Endothelial cell of umbilical vein (primary cell): ENCODE measurements around the gene MYOCD. TPM values are rescaled to one million over a fixed set of nuclear protein-coding genes. Genes with fewer than 3 reads are reported as not detected.

Experiments used
- BruUV-seq: library from RNA; stranded (reverse); fragments of 400-500 nt; replicated peaks from 2 replicates; lab custom pipeline; 2021; lab: Mats Ljungman, UMichigan
- CTCF ChIA-PET: fragments of 300-600, 350-600 bp; sonication (Branson Sonifier 250); formaldehyde crosslinking; loops from one replicate; lab custom pipeline; 2021; ENCODE audit warnings: antibody characterized with exemption, inconsistent platforms; lab: Charles Lee
- POLR2A ChIA-PET: fragments of 300-600, 350-600 bp; sonication (Branson Sonifier 250); formaldehyde crosslinking; loops from one replicate; lab custom pipeline; 2021; ENCODE audit warnings: antibody characterized with exemption, inconsistent platforms; lab: Charles Lee
- DNase-seq: peaks from one replicate; pipeline ENCODE4 v3.0.0-alpha.2; 2011; ENCODE audit warnings: low read depth, low spot score
- FAIRE-seq: peaks from 2 replicates; lab custom pipeline; 2011; peaks lifted over from hg19 to GRCh38; lab: Jason Lieb, UNC
- H2AFZ ChIP-seq: 2 replicates; pipeline ENCODE4 v1.6.0; 2012; ENCODE audit warnings: low read depth, low read length, control low read depth, inconsistent platforms
- H3K27ac ChIP-seq: 2 replicates; pipeline ENCODE4 v1.5.1; 2011; ENCODE audit warnings: low read depth, mild to moderate bottlenecking, control low read depth, low read length, moderate library complexity; ENCODE audit not compliant: insufficient read depth
- H3K27me3 ChIP-seq, 2 experiments: 2 replicates each; pipeline versions ENCODE4 v1.6.0 to v1.6.1; 2011; ENCODE audit warnings: low read length in 2 of 2, mixed read lengths in 1 of 2; ENCODE audit not compliant: control insufficient read depth in 2 of 2, insufficient read depth in 2 of 2
- H3K36me3 ChIP-seq, 2 experiments: 2 replicates in 1 of 2; 3 replicates in 1 of 2; pipeline ENCODE4 v1.5.1; 2011; ENCODE audit warnings: low read length in 2 of 2, mild to moderate bottlenecking in 1 of 2, moderate library complexity in 1 of 2; ENCODE audit not compliant: control insufficient read depth in 2 of 2, insufficient read depth in 2 of 2; ENCODE audit errors: extremely low read depth in 1 of 2
- H3K4me1 ChIP-seq: 3 replicates; pipeline ENCODE4 v1.5.1; 2011; ENCODE audit warnings: mild to moderate bottlenecking, low read length; ENCODE audit not compliant: control insufficient read depth, insufficient read depth; ENCODE audit errors: extremely low read depth
- H3K4me2 ChIP-seq: 2 replicates; pipeline ENCODE4 v1.6.1; 2011; ENCODE audit warnings: low read length, control low read depth, mixed read lengths; ENCODE audit not compliant: insufficient read depth
- H3K4me3 ChIP-seq, 3 experiments: fragments of 200-600 bp in 1 of 3; sonication (generic), shearing (Covaris generic) in 1 of 3; replicated peaks in 1 of 3; 2 replicates each; pipeline ENCODE4 v1.5.1; 2011 to 2016; ENCODE audit warnings: control low read depth in 3 of 3, low read length in 3 of 3, mild to moderate bottlenecking in 2 of 3, inconsistent platforms in 1 of 3, low read depth in 1 of 3, moderate library complexity in 1 of 3; ENCODE audit not compliant: insufficient read depth in 1 of 3
- H3K79me2 ChIP-seq: 2 replicates; pipeline ENCODE4 v1.6.0; 2012; ENCODE audit warnings: low read length, inconsistent platforms; ENCODE audit not compliant: control insufficient read depth, insufficient read depth
- H3K9ac ChIP-seq: replicated peaks from 2 replicates; pipeline ENCODE3; 2011; ENCODE audit warnings: low read length, control low read depth; ENCODE audit not compliant: insufficient read depth; ENCODE audit errors: extremely low read depth
- H3K9me1 ChIP-seq: replicated peaks from 3 replicates; pipeline ENCODE4 v1.6.0; 2011; ENCODE audit warnings: mild to moderate bottlenecking, low read length; ENCODE audit not compliant: control insufficient read depth, insufficient read depth; ENCODE audit errors: extremely low read depth
- H3K9me3 ChIP-seq: replicated peaks from 2 replicates; pipeline ENCODE4 v1.5.1; 2012; ENCODE audit warnings: low read length, inconsistent platforms; ENCODE audit not compliant: control insufficient read depth, insufficient read depth
- H4K20me1 ChIP-seq: replicated peaks from 2 replicates; pipeline ENCODE3; 2011; ENCODE audit warnings: mild to moderate bottlenecking, low read length; ENCODE audit not compliant: control insufficient read depth, insufficient read depth; ENCODE audit errors: extremely low read depth
- EZH2 ChIP-seq: IDR thresholded peaks from 2 replicates; pipeline ENCODE4 v1.6.1; 2012; ENCODE audit warnings: borderline replicate concordance, low read depth, mild to moderate bottlenecking, moderate library complexity, low read length, inconsistent platforms; ENCODE audit not compliant: severe bottlenecking
- FOS ChIP-seq: IDR thresholded peaks from 2 replicates; pipeline ENCODE4 v1.6.1; 2011; ENCODE audit warnings: mild to moderate bottlenecking, low read length, moderate library complexity, borderline replicate concordance; ENCODE audit not compliant: insufficient read depth
- GATA2 ChIP-seq: IDR thresholded peaks from 2 replicates; pipeline ENCODE4 v1.7.0; 2011; ENCODE audit warnings: low read depth, mild to moderate bottlenecking, moderate library complexity, mixed read lengths, low read length; ENCODE audit not compliant: insufficient read length, insufficient read depth
- JUN ChIP-seq: IDR thresholded peaks from 2 replicates; pipeline ENCODE4 v1.6.1; 2011; ENCODE audit warnings: borderline replicate concordance, low read depth; ENCODE audit not compliant: insufficient read length, insufficient read depth
- MAX ChIP-seq: IDR thresholded peaks from 2 replicates; pipeline ENCODE4 v1.6.1; 2011; ENCODE audit not compliant: insufficient read depth, insufficient read length
- MYC ChIP-seq: IDR thresholded peaks from one replicate; pipeline ENCODE4 v1.6.1; 2011; ENCODE audit warnings: mild to moderate bottlenecking, low read depth, low read length
- POLR2A ChIP-seq: IDR thresholded peaks from 2 replicates; pipeline ENCODE4 v1.6.1; 2012; ENCODE audit warnings: low read depth, mild to moderate bottlenecking, control low read depth, low read length
- POLR2AphosphoS5 ChIP-seq: IDR thresholded peaks from 2 replicates; pipeline ENCODE4 v1.6.1; 2012; ENCODE audit warnings: low read depth, mild to moderate bottlenecking, control low read depth, low read length, moderate library complexity; ENCODE audit not compliant: insufficient read depth
- dilution Hi-C: fragments of 300-500 bp; cut with MboI; formaldehyde crosslinking; loops from one replicate; pipeline ENCODE4 v1.15.0; 2019; ENCODE audit warnings: low sequenced_read_pairs; ENCODE audit not compliant: extremely low pct_ligation_motif_present
- intact Hi-C: fragments of 100-400 bp; cut with micrococcal nuclease; formaldehyde crosslinking; loops from one replicate; pipeline ENCODE4 v1.10.0; 2022
- polyA plus RNA-seq, 4 experiments: library from polyadenylated mRNA; depleted of rRNA in 3 of 4; stranded (reverse) in 3 of 4; unstranded in 1 of 4; fragments of >200 nt; gene quantifications; 2 replicates each; pipeline versions ENCODE4 v1.2.1 to v1.2.3, GENCODE V29; 2011 to 2012; ENCODE audit warnings: missing spikeins in 1 of 4
- total RNA-seq: library from RNA; stranded (reverse); gene quantifications from 2 replicates; pipeline ENCODE4 v1.2.3, GENCODE V29; 2021
- TF ChIP-seq, protein P1 (sequence below), 2 donors: IDR thresholded peaks; 1 replicate in 1 of 2; 2 replicates in 1 of 2; pipeline ENCODE4 v1.5.1; 2011; ENCODE audit warnings: low read length in 2 of 2, mild to moderate bottlenecking in 2 of 2, moderate library complexity in 2 of 2, control low read depth in 1 of 2, inconsistent platforms in 1 of 2, low read depth in 1 of 2; ENCODE audit not compliant: insufficient read depth in 1 of 2; ENCODE audit errors: extremely low read depth in 1 of 2

Gene MYOCD
- total and polyA plus RNA-seq, 2 donors (not counting 3 experiments of a cell fraction or from before 2014, with no cell fraction given), result not detected

DNA sequence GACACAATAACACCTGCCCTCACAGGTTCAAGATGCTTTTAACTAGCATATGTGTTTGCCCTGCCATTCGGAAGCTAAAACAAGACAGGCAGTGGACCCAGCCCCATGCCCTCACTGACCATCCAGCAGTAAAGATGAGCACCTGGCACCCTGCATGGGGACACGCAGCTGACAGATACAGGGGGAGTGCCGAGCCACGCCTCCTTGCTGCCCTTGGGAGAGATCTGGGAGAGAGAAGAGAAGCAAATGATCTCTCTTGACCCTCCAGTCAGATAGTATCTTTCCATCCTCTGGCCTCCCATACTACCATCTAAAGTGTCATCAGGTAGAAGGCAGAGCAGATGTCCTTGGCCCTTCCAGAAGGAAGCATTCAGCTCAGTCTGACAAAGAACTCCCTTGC lies 40.6 kb upstream of the MYOCD start:
- dilution Hi-C loops (no loop called here), intact Hi-C loops (no loop called here)
- no peak overlapping the region for H3K4me2 ChIP-seq
- TF ChIP-seq POLR2AphosphoS5 (no peak), JUN (no peak), EZH2 (no peak), POLR2A (no peak), MYC (no peak), GATA2 (no peak), MAX (no peak), FOS (no peak)
- TF ChIP-seq, protein P1, sequence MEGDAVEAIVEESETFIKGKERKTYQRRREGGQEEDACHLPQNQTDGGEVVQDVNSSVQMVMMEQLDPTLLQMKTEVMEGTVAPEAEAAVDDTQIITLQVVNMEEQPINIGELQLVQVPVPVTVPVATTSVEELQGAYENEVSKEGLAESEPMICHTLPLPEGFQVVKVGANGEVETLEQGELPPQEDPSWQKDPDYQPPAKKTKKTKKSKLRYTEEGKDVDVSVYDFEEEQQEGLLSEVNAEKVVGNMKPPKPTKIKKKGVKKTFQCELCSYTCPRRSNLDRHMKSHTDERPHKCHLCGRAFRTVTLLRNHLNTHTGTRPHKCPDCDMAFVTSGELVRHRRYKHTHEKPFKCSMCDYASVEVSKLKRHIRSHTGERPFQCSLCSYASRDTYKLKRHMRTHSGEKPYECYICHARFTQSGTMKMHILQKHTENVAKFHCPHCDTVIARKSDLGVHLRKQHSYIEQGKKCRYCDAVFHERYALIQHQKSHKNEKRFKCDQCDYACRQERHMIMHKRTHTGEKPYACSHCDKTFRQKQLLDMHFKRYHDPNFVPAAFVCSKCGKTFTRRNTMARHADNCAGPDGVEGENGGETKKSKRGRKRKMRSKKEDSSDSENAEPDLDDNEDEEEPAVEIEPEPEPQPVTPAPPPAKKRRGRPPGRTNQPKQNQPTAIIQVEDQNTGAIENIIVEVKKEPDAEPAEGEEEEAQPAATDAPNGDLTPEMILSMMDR (IDR thresholded peaks at IDR 0.05; ENCODE audit: extremely low read depth in 1 of 2, insufficient read depth in 1 of 2, low read depth in 1 of 2, low read length in 2 of 2), result no peak
- DNase-seq (no peak), FAIRE-seq (no peak)
- H3K27me3 ChIP-seq, result no peaks in the 10 kb centered on the region
- POLR2A ChIA-PET, result no interaction called here
- no peak overlapping the region for H2AFZ ChIP-seq
- CTCF ChIA-PET, result no interaction called here
- no peaks in the 10 kb centered on the region for H3K36me3 ChIP-seq
- H3K79me2 ChIP-seq, result no peaks in the 10 kb centered on the region
- no peak overlapping the region for H3K4me3 ChIP-seq
- no peak overlapping the region for H3K27ac ChIP-seq
- H3K9me3 ChIP-seq, result no peaks in the 10 kb centered on the region
- no peaks in the 10 kb centered on the region for H3K4me1 ChIP-seq
- BruUV-seq, result no TSS peak
- H3K9ac ChIP-seq, result no peak overlapping the region
- H3K9me1 ChIP-seq, result no peaks in the 10 kb centered on the region
- H4K20me1 ChIP-seq, result no peaks in the 10 kb centered on the region
